ENCODE results near the gene SIL1.
A peak's percentile ranks its signal among the peaks of the same experiment; 100 is the strongest.

Gene SIL1

DNA sequence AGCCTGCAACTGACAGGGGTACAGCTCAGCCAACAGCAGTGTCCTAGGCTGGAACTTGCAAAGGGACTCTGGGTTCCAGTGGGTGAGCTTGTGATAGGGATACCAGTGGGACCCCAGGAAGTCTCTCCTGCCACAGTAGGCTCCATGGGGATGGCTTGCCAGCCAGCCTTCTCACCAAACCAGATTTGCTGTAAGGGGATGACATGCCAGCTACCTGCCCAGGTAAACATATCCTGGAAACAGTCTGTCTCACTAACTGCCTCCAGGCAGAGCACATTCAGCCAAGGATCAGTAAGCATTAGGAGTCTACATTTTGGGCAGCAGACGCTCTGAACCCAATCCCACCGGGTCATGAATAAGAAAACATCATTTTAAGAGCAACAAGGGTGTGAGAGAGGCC lies 49.9 kb downstream of the SIL1 start:
- no peak for DNase-seq
- intact Hi-C loops (cut with DNase I) = no loop called here

DNA sequence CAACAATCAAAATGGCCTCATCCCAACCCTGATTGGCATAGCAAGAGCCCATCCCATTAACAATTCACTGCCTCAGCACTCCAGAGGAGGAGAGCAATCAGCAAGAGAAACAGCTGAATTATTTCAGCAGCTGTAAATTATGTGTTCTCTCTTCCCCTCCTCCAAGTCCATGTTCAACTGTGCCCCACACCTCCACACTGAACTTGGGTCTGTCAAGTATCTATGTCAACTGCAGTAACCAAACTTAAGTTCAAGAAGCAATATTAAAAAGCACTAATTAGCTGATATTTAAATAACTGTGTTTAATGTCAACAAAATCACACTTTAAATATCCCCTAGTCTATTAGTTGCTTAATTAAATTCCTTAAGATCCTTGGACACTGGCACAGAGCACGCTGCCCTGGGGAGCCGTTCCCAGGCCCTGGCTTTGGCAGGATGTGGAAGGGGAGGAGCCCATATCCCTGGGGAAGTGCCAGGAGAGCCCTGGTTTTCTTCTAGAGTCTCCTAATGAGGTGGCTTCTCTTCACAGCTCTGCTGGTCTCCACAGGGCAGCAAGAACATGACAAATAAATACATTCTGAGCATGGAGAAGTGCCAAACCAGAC lies 50.6 kb downstream of the SIL1 start:
- peak in 8 of 10 donors; percentile 34 to 86 (median 42) for DNase-seq
- intact Hi-C loops (cut with DNase I) = no loop called here

GRCh38 chr5:139146809-139147482 lies 51.2 kb downstream of the SIL1 start:
- DNase-seq = no peak
- intact Hi-C loops (cut with DNase I) = no loop called here

GRCh38 chr5:139141446-139142204 lies 56.5 kb downstream of the SIL1 start:
- intact Hi-C loops (cut with DNase I) = no loop called here

GRCh38 chr5:139140591-139141071 lies 57.5 kb downstream of the SIL1 start:
- intact Hi-C loops (cut with DNase I) = no loop called here
- DNase-seq = peak in 6 of 10 donors; percentile 53 to 93 (median 74)

More at GRCh38 chr5:139141446-139142204, 56.5 kb downstream of the SIL1 start:
- no peak for DNase-seq

DNA sequence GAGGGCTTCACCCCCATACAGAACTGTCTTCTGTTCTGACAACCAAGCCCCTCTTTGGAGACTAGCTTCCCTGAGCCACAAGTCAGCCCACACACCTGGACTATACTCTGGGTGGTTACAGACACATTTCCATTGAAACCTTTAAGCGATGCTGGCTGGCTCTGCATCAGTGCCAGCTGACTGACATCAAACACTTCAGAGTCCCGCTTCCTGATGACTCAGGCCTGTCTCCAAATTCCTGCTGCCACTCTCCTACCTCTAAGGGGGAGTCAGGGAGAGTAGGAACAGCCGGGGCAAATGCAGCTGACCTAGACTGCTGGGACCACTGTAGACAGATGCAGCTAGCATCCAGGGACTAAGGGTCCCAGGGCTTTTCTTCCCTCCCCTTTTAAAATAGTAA lies 59.4 kb downstream of the SIL1 start:
- intact Hi-C loops (cut with DNase I) = loop anchor here (5.0 to 10.0 kb wide), 3 partner anchors 56 to 267 kb away; partner anchors contain the start of gene SIL1
- DNase-seq = peak in 4 of 10 donors; percentile 64 to 90 (median 83)

GRCh38 chr5:139138109-139138508 lies 60.1 kb downstream of the SIL1 start:
- DNase-seq = no peak
- intact Hi-C loops (cut with DNase I) = loop anchor here (5.0 to 10.0 kb wide), 3 partner anchors 57 to 266 kb away; partner anchors contain the start of gene SIL1

DNA sequence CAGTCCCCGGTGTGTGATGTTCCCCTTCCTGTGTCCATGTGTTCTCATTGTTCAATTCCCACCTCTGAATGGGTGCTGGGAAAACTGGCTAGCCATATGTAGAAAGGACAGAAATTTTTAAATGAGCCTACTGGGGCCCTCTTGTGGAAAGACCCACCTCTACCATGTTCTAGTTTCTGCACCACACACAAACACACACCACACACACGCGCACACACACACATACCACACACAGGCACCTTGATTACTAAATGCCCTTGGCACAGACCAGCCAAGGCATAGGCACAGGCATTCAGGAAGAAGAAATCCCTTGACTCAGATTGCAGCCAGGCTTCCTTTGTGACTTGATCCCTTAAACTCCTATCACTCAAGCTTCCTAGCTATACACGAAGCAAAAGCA lies 60.5 kb downstream of the SIL1 start:
- no peak for DNase-seq
- intact Hi-C loops (cut with DNase I) = loop anchor here (5.0 to 10.0 kb wide), 3 partner anchors 57 to 265 kb away; partner anchors contain the start of gene SIL1

GRCh38 chr5:139134906-139135305 lies 63.3 kb downstream of the SIL1 start:
- no peak for DNase-seq
- intact Hi-C loops (cut with DNase I) = loop anchor here (5.0 to 10.0 kb wide), 3 partner anchors 60 to 263 kb away; partner anchors contain the start of gene SIL1

- intact Hi-C loops (cut with DNase I) = loop anchor here (10.0 kb wide), 2 partner anchors 62 to 158 kb away; partner anchors contain the start of gene SIL1
- no peak for DNase-seq
Observed at GRCh38 chr5:139133282-139133681, 64.9 kb downstream of the SIL1 start.

DNA sequence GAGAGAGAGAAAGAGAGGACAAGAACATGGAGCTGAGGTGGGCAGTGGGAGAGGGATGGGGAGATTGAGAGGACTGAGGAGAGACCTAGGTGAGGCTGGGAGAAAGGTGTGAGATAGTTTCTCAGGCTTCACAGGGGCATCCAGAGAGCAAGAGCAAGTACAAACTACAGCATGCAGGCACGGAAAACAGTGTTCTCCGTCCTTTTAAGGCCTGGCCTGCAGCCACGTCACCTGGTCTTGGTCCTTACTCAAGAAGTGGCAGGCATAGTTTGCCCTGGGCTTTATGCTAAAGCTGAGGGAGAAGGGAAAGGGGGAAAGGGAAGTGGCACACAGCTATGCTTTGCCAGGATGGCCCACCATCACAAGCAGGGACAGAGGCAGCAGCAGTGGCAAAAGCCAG lies 65.7 kb downstream of the SIL1 start:
- no peak for DNase-seq
- intact Hi-C loops (cut with DNase I) = loop anchor here (10.0 kb wide), 2 partner anchors 62 to 158 kb away; partner anchors contain the start of gene SIL1

DNA sequence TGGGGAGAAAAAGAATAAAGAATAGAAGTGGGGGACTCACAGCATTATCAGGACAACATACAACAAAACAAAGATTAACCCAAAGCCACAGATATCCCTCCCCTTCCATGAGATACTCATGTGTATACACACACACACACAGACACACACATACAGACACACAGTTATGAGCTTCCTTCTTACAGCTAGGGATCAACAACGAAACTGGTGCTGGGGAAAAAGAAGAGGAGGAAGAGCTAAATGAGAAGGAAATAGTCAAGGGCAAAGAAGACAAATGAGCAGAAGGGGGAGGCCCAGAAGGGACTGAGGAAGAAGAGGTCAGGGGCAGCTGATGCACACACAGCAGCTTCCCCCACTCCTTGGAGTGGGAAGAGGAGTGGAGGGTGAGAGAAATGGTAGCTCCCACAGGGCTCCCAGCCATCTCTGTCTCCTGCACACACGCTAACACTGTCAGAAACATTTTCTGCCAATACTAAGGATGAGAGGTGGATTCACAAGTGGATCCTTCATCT lies 66.2 kb downstream of the SIL1 start:
- intact Hi-C loops (cut with DNase I) = loop anchor here (10.0 kb wide), 2 partner anchors 63 to 157 kb away; partner anchors contain the start of gene SIL1
- DNase-seq = peak in 2 of 10 donors; percentile 33 to 78

DNA sequence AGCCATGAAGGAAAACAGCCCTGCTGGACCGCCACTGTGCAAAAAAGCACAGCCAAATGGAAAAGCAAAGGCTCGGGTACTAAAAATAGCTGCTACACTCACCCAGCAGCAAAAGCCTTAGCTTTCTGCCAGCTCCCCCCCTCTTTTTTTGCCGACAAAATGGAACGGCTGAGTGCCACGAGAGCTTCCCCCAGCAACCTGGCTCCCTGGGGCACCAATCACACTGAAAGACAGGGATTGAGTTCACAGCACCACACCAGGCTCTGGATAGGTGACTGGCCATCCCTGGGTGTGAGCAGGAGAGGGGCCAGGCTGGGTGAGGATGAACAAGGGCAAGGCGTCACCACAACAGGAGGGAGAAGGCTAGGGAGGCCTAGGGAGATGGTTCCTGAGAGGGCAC lies 66.7 kb downstream of the SIL1 start:
- intact Hi-C loops (cut with DNase I) = loop anchor here (10.0 kb wide), 2 partner anchors 63 to 157 kb away; partner anchors contain the start of gene SIL1
- DNase-seq = peak; percentile 46 to 96 (median 68)

DNA sequence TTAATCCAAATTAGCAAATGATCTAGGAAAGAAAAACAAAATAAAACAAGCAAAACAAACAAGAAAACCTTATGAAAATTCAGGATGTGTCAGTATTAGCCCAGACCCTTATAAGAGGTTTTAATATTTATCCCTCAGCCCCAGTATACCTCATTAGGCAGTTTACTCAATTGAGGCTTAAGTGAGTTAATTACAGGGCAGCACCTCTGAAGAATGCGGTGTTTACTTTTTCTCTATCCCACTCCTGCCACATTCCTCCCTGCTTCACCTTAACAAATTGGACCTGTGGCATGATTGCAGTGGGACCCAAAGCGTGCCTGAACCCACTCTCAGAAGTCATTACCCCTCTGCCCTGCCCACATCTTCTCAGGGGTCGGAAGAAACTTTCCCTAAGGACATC lies 67.1 kb downstream of the SIL1 start:
- no peak for DNase-seq

DNA sequence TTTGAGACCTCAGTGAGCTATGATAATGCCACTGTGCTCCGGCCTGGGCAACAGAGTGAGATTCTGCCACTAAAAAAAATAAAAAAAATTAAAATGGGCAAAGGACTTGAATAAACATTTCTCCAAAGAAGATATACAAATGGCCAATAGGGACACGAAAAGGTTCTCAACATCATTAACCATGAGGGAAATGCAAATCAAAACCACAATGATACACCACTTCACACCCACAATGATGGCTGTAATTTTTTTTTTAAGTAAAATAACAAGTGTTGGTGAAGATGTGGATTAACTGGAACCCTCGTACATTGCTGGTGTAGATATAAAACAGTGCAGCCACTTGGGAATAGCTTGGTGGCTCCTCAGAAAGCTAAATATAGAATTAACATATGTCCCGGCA lies 68.0 kb downstream of the SIL1 start:
- intact Hi-C loops (cut with DNase I) = loop anchor here (10.0 kb wide), 2 partner anchors 65 to 155 kb away; partner anchors contain the start of gene SIL1
- no peak for DNase-seq

More for the DNA sequence above, 67.1 kb downstream of the SIL1 start:
- intact Hi-C loops (cut with DNase I) = loop anchor here (10.0 kb wide), 2 partner anchors 64 to 156 kb away; partner anchors contain the start of gene SIL1

DNA sequence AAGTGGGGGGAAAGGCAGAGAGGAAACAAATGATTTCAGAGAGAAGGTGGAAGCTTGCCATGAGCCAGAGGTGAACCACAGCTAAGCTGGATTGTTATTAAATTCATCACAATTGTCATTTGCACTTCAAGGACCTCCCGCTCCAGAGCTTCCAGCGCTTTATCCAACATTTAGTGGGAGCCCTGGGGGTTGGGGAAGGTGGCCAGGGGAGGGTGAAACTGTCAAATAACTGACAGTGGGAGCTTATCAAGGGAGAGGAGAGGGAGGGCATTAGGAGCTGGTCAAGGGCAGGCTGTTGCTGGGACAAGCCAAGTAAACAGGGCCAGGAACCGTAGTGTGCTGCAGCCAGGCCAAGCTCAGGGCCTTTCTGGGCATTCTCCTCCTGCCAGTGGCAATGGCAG lies 71.5 kb downstream of the SIL1 start:
- no peak for DNase-seq
- intact Hi-C loops (cut with DNase I) = no loop called here

GRCh38 chr5:139125991-139126390 lies 72.2 kb downstream of the SIL1 start:
- intact Hi-C loops (cut with DNase I) = no loop called here
- no peak for DNase-seq

GRCh38 chr5:139124774-139125520 lies 73.2 kb downstream of the SIL1 start:
- no peak for DNase-seq
- intact Hi-C loops (cut with DNase I) = no loop called here

- DNase-seq = no peak
- intact Hi-C loops (cut with DNase I) = no loop called here
Observed at GRCh38 chr5:139121120-139121519, 77.0 kb downstream of the SIL1 start.

- DNase-seq = no peak
Observed at GRCh38 chr5:139120521-139120920, 77.6 kb downstream of the SIL1 start.

More at GRCh38 chr5:139120521-139120920, 77.6 kb downstream of the SIL1 start:
- intact Hi-C loops (cut with DNase I) = no loop called here
